IPS-20b (cell line): ENCODE measurements around the gene CDRT4.

Experiments
- H3K27ac ChIP-seq: one replicate; pipeline ENCODE4 v1.5.1; 2013; ENCODE audit warnings: low read length
- H3K27me3 ChIP-seq: 2 replicates; pipeline ENCODE4 v1.6.1; 2013; ENCODE audit warnings: mild to moderate bottlenecking, low read length, inconsistent platforms; ENCODE audit not compliant: insufficient read depth
- H3K36me3 ChIP-seq: 2 replicates; pipeline ENCODE4 v1.6.1; 2013; ENCODE audit warnings: low read depth, mild to moderate bottlenecking, inconsistent platforms, low read length, moderate library complexity; ENCODE audit not compliant: insufficient read depth
- H3K4me1 ChIP-seq: 2 replicates; pipeline ENCODE4 v1.6.1; 2013; ENCODE audit warnings: mild to moderate bottlenecking, control low read depth, inconsistent platforms, low read length, moderate library complexity; ENCODE audit not compliant: insufficient read depth
- H3K4me3 ChIP-seq: 2 replicates; pipeline ENCODE4 v1.5.1; 2013; ENCODE audit warnings: mild to moderate bottlenecking, low read length, inconsistent platforms
- H3K9ac ChIP-seq: 2 replicates; pipeline ENCODE4 v1.6.1; 2013; ENCODE audit warnings: low read depth, mild to moderate bottlenecking, inconsistent platforms, low read length, moderate library complexity
- H3K9me3 ChIP-seq: 2 replicates; pipeline ENCODE4 v1.6.1; 2013; ENCODE audit warnings: mild to moderate bottlenecking, low read depth, low read length, inconsistent platforms; ENCODE audit not compliant: insufficient read depth

CDRT4 gene

DNA sequence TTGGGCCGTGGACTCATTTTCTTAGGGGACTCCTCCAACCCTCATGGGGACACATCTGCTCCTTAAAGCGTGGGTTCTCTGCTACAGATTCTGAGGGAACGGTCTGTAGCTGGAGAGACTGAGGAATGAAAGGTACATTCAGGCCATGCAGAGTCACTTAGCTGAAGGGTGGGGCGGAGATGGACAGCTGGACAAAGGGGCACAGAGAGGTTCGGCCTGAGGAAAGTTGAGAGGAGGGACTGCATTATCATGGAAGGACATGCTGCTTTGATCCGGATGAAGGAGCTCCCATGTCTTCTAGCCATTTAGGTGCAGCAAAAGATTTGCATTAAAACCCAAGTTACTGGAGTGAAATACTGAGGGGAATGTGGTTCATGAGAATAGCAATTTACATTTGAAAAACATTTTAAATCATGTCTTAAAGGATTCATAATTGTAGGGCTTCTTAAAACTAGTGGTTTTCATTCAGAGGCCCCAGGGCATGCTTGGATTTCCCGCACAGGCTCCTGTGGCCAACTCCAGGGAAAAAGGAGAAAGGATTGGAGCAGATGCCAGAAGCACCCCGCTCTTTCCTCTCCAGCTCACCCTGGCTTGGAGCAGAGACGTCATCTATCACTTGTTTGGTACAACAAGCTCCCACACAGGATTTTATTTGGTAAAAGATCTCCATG, 54.2 kb downstream of the CDRT4 start:
- Histone ChIP-seq H3K27me3 (no peaks in the 10 kb centered on the region), H3K36me3 (no peaks in the 10 kb centered on the region), H3K4me3 (no peak overlapping the region), H3K27ac (no peak overlapping the region), H3K4me1 (peaks cover 6% of the 10 kb centered on the region; the same call in 1 of the 2 replicates), H3K9ac (no peak overlapping the region), H3K9me3 (no peaks in the 10 kb centered on the region)

DNA sequence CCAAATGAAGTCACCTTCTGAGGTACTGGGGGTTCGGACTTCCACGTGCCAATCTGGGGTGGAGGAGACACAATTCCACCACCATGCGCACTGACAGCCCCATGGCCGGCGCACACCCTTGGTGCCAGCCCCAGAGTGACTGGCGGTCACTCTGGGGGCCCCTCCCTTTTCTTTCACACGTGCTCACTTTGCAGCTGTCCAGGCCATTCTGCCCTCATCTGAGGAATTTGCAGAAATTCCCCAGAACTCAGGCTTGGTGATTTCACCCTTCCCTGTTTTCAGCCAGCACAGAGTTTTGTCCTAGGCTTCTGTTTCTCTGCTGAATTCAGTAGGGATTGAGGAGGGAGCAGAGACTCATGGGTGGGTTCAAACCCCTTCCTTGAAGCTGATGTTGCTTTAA, 54.8 kb downstream of the CDRT4 start:
- Histone ChIP-seq H3K27ac (no peak overlapping the region), H3K9ac (no peak overlapping the region)

DNA sequence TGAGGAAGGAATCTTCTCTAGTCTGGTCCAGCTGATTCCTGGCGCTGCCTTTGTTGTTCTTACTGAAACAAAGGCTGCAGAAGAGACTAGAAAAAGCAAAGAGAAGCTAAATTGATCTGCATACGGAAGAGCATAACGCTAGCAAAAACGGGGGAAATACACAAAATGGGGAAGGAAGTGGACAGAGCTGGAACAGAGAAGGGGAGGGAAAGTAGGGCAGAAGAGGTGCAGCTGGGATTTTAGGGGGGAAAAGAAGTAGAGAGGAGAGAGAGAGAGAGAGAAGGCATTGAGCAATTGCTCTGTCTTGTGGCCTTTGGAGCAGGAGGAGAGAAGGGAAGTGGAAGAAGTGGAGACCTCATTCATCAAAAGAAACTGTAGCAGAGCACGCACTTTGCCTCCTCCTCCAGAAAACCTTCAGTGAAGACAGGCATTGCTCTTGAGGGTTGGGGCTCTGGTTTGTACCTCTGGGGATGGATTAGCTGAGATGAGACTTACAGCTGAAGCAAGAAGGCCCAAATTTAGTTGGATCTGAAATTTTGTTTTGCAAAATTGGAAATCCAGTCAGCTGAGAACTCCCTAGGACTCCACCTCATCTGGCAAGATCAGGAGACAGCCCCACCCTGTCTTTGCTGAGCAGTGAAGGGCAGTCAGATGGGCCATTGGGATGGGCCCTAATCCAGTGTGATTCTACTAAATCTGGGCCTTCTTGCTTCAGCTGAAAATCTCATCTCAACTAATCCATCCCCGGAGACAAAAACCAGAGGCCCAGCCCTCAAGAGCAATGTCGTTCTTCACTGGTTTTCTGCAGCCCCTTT, 55.8 kb downstream of the CDRT4 start:
- Histone ChIP-seq H3K27ac (no peak overlapping the region), H3K27me3 (no peaks in the 10 kb centered on the region), H3K9me3 (no peaks in the 10 kb centered on the region), H3K4me1 (peaks cover 6% of the 10 kb centered on the region; the same call in 1 of the 2 replicates), H3K9ac (no peak overlapping the region), H3K36me3 (no peaks in the 10 kb centered on the region), H3K4me3 (no peak overlapping the region)

More for the DNA sequence above, 54.8 kb downstream of the CDRT4 start:
- Histone ChIP-seq H3K4me3 (no peak overlapping the region), H3K36me3 (no peaks in the 10 kb centered on the region), H3K4me1 (peaks cover 6% of the 10 kb centered on the region; the same call in 1 of the 2 replicates), H3K27me3 (no peaks in the 10 kb centered on the region), H3K9me3 (no peaks in the 10 kb centered on the region)

DNA sequence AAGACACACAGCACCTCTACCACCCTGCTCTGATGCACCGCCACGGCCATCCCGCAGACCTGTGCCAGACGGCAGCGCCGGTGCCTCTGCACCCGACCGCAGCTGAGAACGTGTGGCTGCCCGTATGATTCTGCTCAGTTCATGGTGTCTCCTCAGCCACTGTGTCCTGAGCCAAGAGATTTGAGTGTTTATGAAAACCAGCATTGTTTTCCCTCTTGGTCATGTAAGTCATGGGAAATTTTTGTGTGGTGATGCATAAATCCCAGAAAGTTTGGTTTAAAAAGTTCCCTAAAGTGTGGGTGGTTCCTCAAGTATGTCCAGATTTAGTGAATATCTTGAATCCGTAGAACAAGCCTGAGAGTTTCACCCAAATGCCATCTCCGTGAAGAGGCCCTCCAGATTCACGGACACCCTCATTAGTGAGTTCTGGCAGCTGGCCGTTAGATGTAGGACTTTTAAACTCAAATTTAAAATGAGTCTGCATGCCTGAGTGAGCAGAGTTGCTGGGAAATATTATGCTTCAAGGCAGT, 57.6 kb downstream of the CDRT4 start:
- no peaks in the 10 kb centered on the region for H3K9me3 ChIP-seq
- no peaks in the 10 kb centered on the region for H3K36me3 ChIP-seq
- H3K4me3 ChIP-seq = no peak overlapping the region
- H3K27me3 ChIP-seq = no peaks in the 10 kb centered on the region
- no peak overlapping the region for H3K27ac ChIP-seq
- H3K4me1 ChIP-seq = peaks cover 6% of the 10 kb centered on the region; the same call in 1 of the 2 replicates
- H3K9ac ChIP-seq = no peak overlapping the region

DNA sequence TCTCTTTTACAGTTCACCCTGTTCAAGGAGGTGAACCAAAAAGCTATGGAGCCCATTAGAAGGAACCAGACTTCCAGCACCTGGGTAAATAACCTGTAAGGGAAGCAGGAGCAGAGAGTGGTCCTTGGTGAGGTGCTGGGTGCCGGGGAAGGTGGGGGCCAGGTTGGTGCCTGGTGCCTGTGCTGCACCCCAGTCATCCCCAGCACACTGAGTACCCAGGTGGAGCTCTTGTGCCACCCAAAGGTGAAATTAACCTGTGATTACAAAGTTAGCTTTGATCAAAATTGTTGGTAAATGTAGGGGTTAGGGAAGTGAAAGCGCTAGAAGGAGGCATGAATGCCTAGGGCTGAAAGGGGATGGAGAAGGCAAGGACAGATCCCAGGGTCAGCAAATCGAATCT, 58.6 kb downstream of the CDRT4 start:
- Histone ChIP-seq H3K9me3 (no peaks in the 10 kb centered on the region), H3K27ac (no peak overlapping the region)

DNA sequence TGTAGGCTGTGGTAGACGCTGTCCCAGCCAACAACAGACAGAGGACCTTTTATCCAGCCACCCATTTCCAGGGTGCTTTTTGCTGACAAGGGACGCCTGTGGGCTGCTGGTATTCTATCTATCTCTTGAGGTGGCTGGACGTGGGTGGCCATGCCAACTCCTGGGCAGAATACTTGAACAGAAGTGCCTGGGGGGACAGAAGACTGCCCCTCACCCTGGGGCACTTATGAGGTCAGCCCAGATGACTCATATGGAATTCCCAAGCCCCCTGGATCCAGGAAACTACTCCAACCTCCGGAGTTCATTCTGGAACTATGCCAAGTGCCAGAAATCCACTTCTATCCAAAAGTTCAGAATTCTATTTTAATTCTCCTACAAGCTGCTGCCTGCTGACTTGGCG, 61.3 kb downstream of the CDRT4 start:
- Histone ChIP-seq H3K4me1 (no peaks in the 10 kb centered on the region), H3K27ac (no peak overlapping the region), H3K9me3 (no peaks in the 10 kb centered on the region), H3K27me3 (no peaks in the 10 kb centered on the region), H3K36me3 (no peaks in the 10 kb centered on the region), H3K9ac (no peak overlapping the region), H3K4me3 (no peak overlapping the region)

More for the DNA sequence above, 58.6 kb downstream of the CDRT4 start:
- Histone ChIP-seq H3K27me3 (no peaks in the 10 kb centered on the region), H3K4me3 (no peak overlapping the region), H3K4me1 (peaks cover 6% of the 10 kb centered on the region; the same call in 1 of the 2 replicates), H3K9ac (no peak overlapping the region), H3K36me3 (no peaks in the 10 kb centered on the region)

DNA sequence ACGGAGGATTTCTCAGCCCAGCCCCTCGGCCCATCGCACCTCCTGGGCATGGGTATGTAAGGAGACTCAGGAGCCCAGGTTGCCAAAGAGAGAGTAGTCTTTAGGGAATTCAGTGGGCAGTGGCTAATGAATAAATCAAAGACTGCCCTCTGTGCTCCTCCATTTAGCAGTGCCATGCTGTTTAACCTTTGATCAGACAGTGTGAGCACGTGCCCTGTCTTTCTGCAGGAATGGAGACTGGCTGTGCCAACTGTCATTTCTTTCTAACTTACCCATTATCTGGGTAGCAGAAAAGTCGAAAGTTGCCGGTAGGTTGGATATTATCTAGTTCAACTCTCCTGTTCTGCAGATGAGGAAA, 62.4 kb downstream of the CDRT4 start:
- no peaks in the 10 kb centered on the region for H3K9me3 ChIP-seq
- H3K36me3 ChIP-seq = no peaks in the 10 kb centered on the region
- H3K4me1 ChIP-seq = no peaks in the 10 kb centered on the region
- H3K4me3 ChIP-seq = no peak overlapping the region
- H3K27me3 ChIP-seq = no peaks in the 10 kb centered on the region
- H3K9ac ChIP-seq = no peak overlapping the region
- H3K27ac ChIP-seq = no peak overlapping the region

DNA sequence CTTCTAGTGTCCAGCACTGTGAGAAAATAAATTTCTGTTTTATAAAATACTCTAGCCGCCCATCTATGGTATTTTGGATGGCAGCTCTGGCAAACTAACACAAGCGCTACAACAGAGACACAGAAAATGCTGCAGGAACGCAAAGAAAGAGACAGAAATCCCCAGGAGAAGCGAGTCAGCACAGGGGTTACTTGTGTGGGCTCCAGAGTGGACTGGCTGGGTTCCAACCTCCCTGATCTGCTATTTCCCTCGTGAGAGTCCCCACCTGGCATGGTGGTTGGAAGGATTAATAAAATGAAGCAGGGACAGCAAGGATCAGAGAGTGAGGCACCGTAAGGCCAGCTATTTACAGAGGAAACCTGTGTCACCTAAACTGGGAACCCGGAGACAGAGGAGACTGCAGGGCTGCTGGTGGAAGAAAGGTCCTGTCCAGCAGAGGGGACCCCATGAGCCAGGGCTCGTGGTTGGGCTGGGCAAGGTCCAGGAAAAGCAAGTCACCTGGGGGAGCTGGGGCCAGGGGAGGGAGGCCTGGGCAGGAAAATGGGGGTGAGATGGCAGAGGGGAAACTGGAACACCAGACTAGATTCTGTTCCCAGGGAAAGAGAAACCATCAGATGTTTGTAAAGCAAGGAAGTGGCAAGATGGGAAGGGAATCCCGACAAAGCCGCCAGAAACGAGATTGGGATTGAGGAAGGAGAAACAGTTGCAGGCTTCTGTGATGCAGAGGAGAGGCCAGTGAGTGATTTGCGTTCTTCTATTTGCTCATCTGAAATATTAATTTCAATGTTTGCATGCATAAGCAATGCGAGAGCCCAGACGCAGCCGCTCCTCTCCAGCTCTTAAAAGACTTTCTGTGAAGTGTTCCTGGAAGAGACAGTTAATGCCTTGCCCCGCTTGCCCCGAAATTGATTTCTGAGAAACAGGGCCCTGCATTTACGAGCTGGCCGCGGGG, 63.0 kb downstream of the CDRT4 start:
- H3K36me3 ChIP-seq = no peaks in the 10 kb centered on the region
- H3K27me3 ChIP-seq = no peaks in the 10 kb centered on the region
- no peak overlapping the region for H3K9ac ChIP-seq
- H3K9me3 ChIP-seq = no peaks in the 10 kb centered on the region
- H3K4me1 ChIP-seq = no peaks in the 10 kb centered on the region
- no peak overlapping the region for H3K4me3 ChIP-seq
- no peak overlapping the region for H3K27ac ChIP-seq

DNA sequence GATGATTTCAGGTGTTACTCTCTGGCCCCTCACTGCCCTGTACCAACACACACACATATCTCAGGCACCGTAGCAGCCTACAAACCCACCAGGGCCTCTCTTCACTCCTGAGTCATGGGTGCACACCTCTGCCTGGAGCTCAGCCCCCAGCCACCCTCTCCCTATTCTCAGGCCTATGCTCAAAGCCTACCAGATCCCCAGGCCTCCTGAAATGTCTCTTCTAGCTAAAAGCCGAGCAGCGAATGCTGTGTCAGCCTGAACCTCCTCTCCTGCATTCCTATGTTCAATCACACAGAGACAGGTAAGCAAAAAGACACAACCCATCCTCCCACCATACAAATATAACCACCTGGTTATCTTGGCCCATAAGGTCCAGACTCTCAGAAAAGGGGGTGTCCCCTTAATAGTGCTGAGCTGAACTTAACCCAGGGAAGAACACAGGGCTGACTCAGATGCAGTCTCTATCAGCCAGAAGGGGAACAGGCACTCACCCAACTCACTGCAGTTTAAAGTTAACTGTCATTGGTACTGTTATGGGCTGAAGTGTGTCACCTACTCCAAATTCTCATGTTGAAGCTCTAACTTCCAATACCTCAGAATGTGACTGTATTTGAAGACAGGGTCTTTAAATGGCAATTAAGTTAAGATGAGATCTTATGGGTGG, 64.0 kb downstream of the CDRT4 start:
- Histone ChIP-seq H3K4me1 (no peaks in the 10 kb centered on the region), H3K9ac (no peak overlapping the region), H3K27ac (no peak overlapping the region), H3K9me3 (no peaks in the 10 kb centered on the region), H3K36me3 (no peaks in the 10 kb centered on the region), H3K27me3 (no peaks in the 10 kb centered on the region), H3K4me3 (no peak overlapping the region)

DNA sequence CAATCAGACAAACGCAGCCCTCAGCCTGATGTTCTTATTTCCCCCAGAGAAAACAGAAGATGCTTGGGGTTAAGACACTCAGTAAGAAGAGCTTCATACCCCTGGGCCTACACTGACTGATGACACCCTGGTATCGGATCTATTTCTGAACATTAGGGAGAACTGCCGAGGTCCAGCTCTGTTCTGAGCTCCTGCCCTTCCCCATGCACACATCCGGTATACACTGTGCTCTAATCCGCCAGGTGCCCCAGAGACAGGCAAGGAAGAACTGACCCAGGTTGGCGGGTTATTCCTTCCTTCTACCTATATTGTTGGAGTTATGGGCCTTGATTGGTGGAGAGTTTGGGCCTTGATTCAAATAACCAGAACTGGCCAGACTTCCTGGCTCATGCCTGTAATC, 68.0 kb downstream of the CDRT4 start:
- H3K4me3 ChIP-seq = no peak overlapping the region
- H3K36me3 ChIP-seq = no peaks in the 10 kb centered on the region
- H3K9ac ChIP-seq = no peak overlapping the region
- H3K4me1 ChIP-seq = no peaks in the 10 kb centered on the region
- H3K27ac ChIP-seq = no peak overlapping the region
- no peaks in the 10 kb centered on the region for H3K27me3 ChIP-seq
- no peaks in the 10 kb centered on the region for H3K9me3 ChIP-seq
